HepG2 (cell line): ENCODE measurements around the gene STAP1. TPM values are rescaled to one million over a fixed set of nuclear protein-coding genes. Genes with fewer than 3 reads are reported as not detected.

Source experiments
- ATAC-seq: fragments of 200-7000 bp; cut with Tn5 transposase; 3 replicates; pipeline ENCODE4 v1.9.1; 2020; ENCODE audit warnings: mild to moderate bottlenecking, moderate library complexity
- BruUV-seq: library from RNA; stranded (reverse); fragments of 400-500 nt; replicated peaks from 2 replicates; lab custom pipeline; 2021; lab: Mats Ljungman, UMichigan
- CTCF ChIA-PET: fragments of 300-600 bp; formaldehyde crosslinking; extraction: SDS; loops from one replicate; lab custom pipeline; 2021; ENCODE audit warnings: low total read pairs, inconsistent platforms, low intra/inter-chr PET ratio; lab: Yijun Ruan, JAX
- POLR2A ChIA-PET: fragments of 350-600 bp; sonication (Branson Sonifier 250); formaldehyde crosslinking; loops from one replicate; lab custom pipeline; 2020; ENCODE audit warnings: antibody characterized with exemption, inconsistent platforms; lab: Yijun Ruan, JAX
- DNase-seq: peaks from one replicate; pipeline ENCODE4 v3.0.0-alpha.2; 2015; ENCODE audit warnings: low spot score
- FAIRE-seq: peaks from 3 replicates; lab custom pipeline; 2011; peaks lifted over from hg19 to GRCh38; lab: Jason Lieb, UNC
- H2AFZ ChIP-seq: one replicate; pipeline ENCODE4 v1.6.1; 2011; ENCODE audit warnings: low read length, inconsistent platforms
- H3K27ac ChIP-seq: fragments of 300-600 bp; 3 replicates; pipeline ENCODE4 v1.8.0; 2011; ENCODE audit warnings: mixed run types, mild to moderate bottlenecking, mixed read lengths, low read length, inconsistent platforms; ENCODE audit not compliant: insufficient read depth; ENCODE audit errors: extremely low read length
- H3K27me3 ChIP-seq, 2 experiments: fragments of 200-600 bp in 1 of 2; 2 replicates in 1 of 2; 3 replicates in 1 of 2; pipeline versions ENCODE4 v1.6.0 to v1.8.0; 2011; ENCODE audit warnings: low read length in 2 of 2, mild to moderate bottlenecking in 2 of 2, moderate library complexity in 2 of 2, inconsistent platforms in 1 of 2; ENCODE audit not compliant: insufficient read depth in 2 of 2, control insufficient read depth in 1 of 2
- H3K36me3 ChIP-seq, 2 experiments: fragments of 200-600 bp in 1 of 2; replicated peaks in 1 of 2; 2 replicates in 1 of 2; 3 replicates in 1 of 2; pipeline versions ENCODE4 v1.5.1 to v1.8.0; 2011; ENCODE audit warnings: low read length in 2 of 2, inconsistent platforms in 1 of 2; ENCODE audit not compliant: insufficient read depth in 2 of 2, control insufficient read depth in 1 of 2
- H3K4me1 ChIP-seq: 2 replicates; pipeline ENCODE4 v1.5.1; 2012; ENCODE audit warnings: low read length, inconsistent platforms; ENCODE audit not compliant: insufficient read depth
- H3K4me2 ChIP-seq: 2 replicates; pipeline ENCODE4 v1.6.0; 2011; ENCODE audit warnings: low read depth, low read length, inconsistent platforms
- H3K4me3 ChIP-seq, 3 experiments: fragments of 200-600 bp in 1 of 3; sonication (generic), shearing (Covaris generic) in 1 of 3; replicated peaks in 1 of 3; 2 replicates each; pipeline ENCODE4 v1.5.1; 2011 to 2016; ENCODE audit warnings: low read length in 3 of 3, inconsistent platforms in 2 of 3, low read depth in 2 of 3, mild to moderate bottlenecking in 2 of 3, control low read depth in 1 of 3, mixed read lengths in 1 of 3; ENCODE audit not compliant: insufficient read depth in 1 of 3
- H3K79me2 ChIP-seq: one replicate; pipeline ENCODE4 v1.6.1; 2011; ENCODE audit warnings: low read length, inconsistent platforms; ENCODE audit not compliant: insufficient read depth
- H3K9ac ChIP-seq: 2 replicates; pipeline ENCODE4 v1.6.0; 2011; ENCODE audit warnings: mild to moderate bottlenecking, low read depth, low read length, inconsistent platforms; ENCODE audit not compliant: insufficient read depth
- H3K9me3 ChIP-seq: 2 replicates; pipeline ENCODE4 v1.5.1; 2012; ENCODE audit warnings: mild to moderate bottlenecking, low read length
- H4K20me1 ChIP-seq: 2 replicates; pipeline ENCODE4 v1.6.0; 2011; ENCODE audit warnings: inconsistent platforms, mild to moderate bottlenecking, low read length, moderate library complexity; ENCODE audit not compliant: insufficient read depth
- ASH2L ChIP-seq: fragments of 300-600, 200-600 bp; sonication (generic); IDR thresholded peaks from 2 replicates; pipeline ENCODE4 v1.7.0; 2017; ENCODE audit warnings: low read depth, mild to moderate bottlenecking, moderate library complexity, mixed read lengths, low read length; ENCODE audit not compliant: insufficient read length
- FOXC1 ChIP-seq: sonication (generic); formaldehyde crosslinking; IDR thresholded peaks from 2 replicates; pipeline ENCODE4 v1.8.0; 2022; ENCODE audit warnings: mild to moderate bottlenecking, missing genetic modification reagents, borderline replicate concordance
- MXI1 ChIP-seq: IDR thresholded peaks from 3 replicates; pipeline ENCODE4 v1.6.1; 2012; ENCODE audit warnings: low read depth, low read length, inconsistent platforms, borderline replicate concordance
- NCOA1 ChIP-seq: sonication (generic); formaldehyde crosslinking; IDR thresholded peaks from 2 replicates; pipeline ENCODE4 v1.9.0; 2021; ENCODE audit warnings: missing genetic modification reagents
- RFX5 ChIP-seq: IDR thresholded peaks from 2 replicates; pipeline ENCODE4 v1.6.1; 2011; ENCODE audit warnings: low read depth, low read length, improper control_type of control experiment
- SATB2 ChIP-seq: sonication (generic); formaldehyde crosslinking; IDR thresholded peaks from 2 replicates; pipeline ENCODE4 v1.5.0; 2020; ENCODE audit warnings: missing genetic modification reagents
- SCMH1 ChIP-seq: sonication (generic); formaldehyde crosslinking; IDR thresholded peaks from 2 replicates; pipeline ENCODE4 v1.9.0; 2021; ENCODE audit warnings: missing genetic modification reagents, mild to moderate bottlenecking, borderline replicate concordance
- SNAPC2 ChIP-seq: sonication (generic); formaldehyde crosslinking; IDR thresholded peaks from 2 replicates; pipeline ENCODE4 v1.8.1; 2022; ENCODE audit warnings: mild to moderate bottlenecking, missing genetic modification reagents
- ZKSCAN1 ChIP-seq: fragments of 150-350 bp; IDR thresholded peaks from 2 replicates; pipeline ENCODE4 v1.6.1; 2014; ENCODE audit warnings: low read length
- ZNF124 ChIP-seq: sonication (generic); formaldehyde crosslinking; IDR thresholded peaks from 2 replicates; pipeline ENCODE4 v1.4.0; 2020; ENCODE audit warnings: missing genetic modification reagents
- WGBS: methylation state at CpG from one replicate; pipeline ENCODE4 v1.1.6; 2017; ENCODE audit warnings: low lambda C conversion rate; 5-methylcytosine and 5-hydroxymethylcytosine counted together
- in situ Hi-C: cut with HindIII; loops from 2 replicates; pipeline ENCODE4 v1.10.0; 2017; ENCODE audit warnings: low pct_unique_long_range_greater_than_20kb; ENCODE audit not compliant: extremely low pct_ligation_motif_present
- intact Hi-C: fragments of 100-400 bp; cut with micrococcal nuclease; formaldehyde crosslinking; loops from one replicate; pipeline ENCODE4 v1.10.0; 2022; ENCODE audit not compliant: unreplicated experiment
- polyA plus RNA-seq, 8 experiments: library from polyadenylated mRNA; depleted of rRNA in 3 of 8; stranded (reverse) in 7 of 8; unstranded in 1 of 8; fragments of >200 nt; fragmentation: Illumina TruSeq in 4 of 8; extraction: Trizol in 4 of 8; gene quantifications; 2 replicates each; pipeline versions ENCODE4 v1.2.1 to v1.2.3, GENCODE V29; 2011 to 2016; ENCODE audit warnings: low read depth in 4 of 8, missing spikeins in 1 of 8, mixed read lengths in 1 of 8; ENCODE audit not compliant: insufficient read depth in 1 of 8
- total RNA-seq, 5 experiments: library from RNA; depleted of rRNA; stranded (reverse); fragments of >200 nt; fragmentation: Illumina TruSeq; extraction: Trizol; gene quantifications; 2 replicates each; pipeline ENCODE4 v1.2.3, GENCODE V29; 2016; ENCODE audit warnings: low read depth in 1 of 5
- TF ChIP-seq, protein P1 (sequence below): sonication (generic); formaldehyde crosslinking; IDR thresholded peaks from 2 replicates; pipeline ENCODE4 v1.9.0; 2022; ENCODE audit warnings: low read depth, missing genetic modification reagents
- TF ChIP-seq, protein P2 (sequence below): sonication (generic); formaldehyde crosslinking; IDR thresholded peaks from 2 replicates; pipeline ENCODE4 v1.8.1; 2023; ENCODE audit warnings: mild to moderate bottlenecking, missing genetic modification reagents
- TF ChIP-seq, protein P3 (sequence below): sonication (generic); formaldehyde crosslinking; IDR thresholded peaks from 2 replicates; pipeline ENCODE4 v1.4.0; 2020; ENCODE audit warnings: missing genetic modification reagents
- TF ChIP-seq, protein P4 (sequence below): sonication (generic); formaldehyde crosslinking; IDR thresholded peaks from 2 replicates; pipeline ENCODE4 v1.9.0; 2021; ENCODE audit warnings: missing genetic modification reagents, mild to moderate bottlenecking, borderline replicate concordance

The STAP1 gene
- total and polyA plus RNA-seq, 2 of the 13 experiments (the other 11 are each of a cell fraction or from before 2014, with no cell fraction given): not detected

DNA sequence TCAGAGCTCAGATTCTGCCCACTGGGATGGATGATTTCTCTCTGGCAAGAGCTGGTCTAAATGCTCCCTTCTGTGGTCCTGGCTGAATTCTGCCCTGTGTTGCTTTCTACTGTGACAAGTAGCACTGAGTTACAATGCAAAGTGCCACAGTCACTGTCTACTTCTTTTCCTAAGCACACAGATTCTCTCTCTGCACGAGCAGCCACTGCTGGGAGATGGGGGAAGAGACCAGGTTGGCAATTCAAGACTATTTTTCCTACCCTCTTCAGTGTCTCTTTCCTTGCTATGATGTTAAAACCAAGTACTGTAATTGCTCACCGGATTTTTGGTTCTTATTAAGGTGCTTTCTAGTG, 45.5 kb downstream of the STAP1 start:
- intact Hi-C loops (no loop called here), in situ Hi-C loops (no loop called here)
- POLR2A ChIA-PET: no interaction called here
- Histone ChIP-seq H3K9me3 (0 out of 2 replicates have a peak, but pooled peaks cover 4% of the 10 kb centered on the region), H3K36me3 (no peaks in the 10 kb centered on the region), H3K4me2 (no peak overlapping the region), H3K4me1 (no peaks in the 10 kb centered on the region), H3K27ac (no peak overlapping the region), H3K9ac (no peak overlapping the region), H3K4me3 (no peak overlapping the region), H3K79me2 (no peaks in the 10 kb centered on the region), H2AFZ (no peak overlapping the region), H4K20me1 (no peaks in the 10 kb centered on the region), H3K27me3 (no peaks in the 10 kb centered on the region)
- no TSS peak for BruUV-seq
- FAIRE-seq (no peak), DNase-seq (no peak), ATAC-seq (peak; percentile 62)
- CTCF ChIA-PET: no interaction called here
- 8% methylated on average over 2 of the region's 2 CpGs for WGBS
- TF ChIP-seq SATB2 (CRISPR knock-in tag) (no peak), MXI1 (no peak), SNAPC2 (no peak), ZKSCAN1 (no peak), NCOA1 (no peak), FOXC1 (no peak), ZNF124 (no peak), ASH2L (no peak), SCMH1 (CRISPR knock-in tag) (no peak), RFX5 (no peak)
- TF ChIP-seq, protein P1, sequence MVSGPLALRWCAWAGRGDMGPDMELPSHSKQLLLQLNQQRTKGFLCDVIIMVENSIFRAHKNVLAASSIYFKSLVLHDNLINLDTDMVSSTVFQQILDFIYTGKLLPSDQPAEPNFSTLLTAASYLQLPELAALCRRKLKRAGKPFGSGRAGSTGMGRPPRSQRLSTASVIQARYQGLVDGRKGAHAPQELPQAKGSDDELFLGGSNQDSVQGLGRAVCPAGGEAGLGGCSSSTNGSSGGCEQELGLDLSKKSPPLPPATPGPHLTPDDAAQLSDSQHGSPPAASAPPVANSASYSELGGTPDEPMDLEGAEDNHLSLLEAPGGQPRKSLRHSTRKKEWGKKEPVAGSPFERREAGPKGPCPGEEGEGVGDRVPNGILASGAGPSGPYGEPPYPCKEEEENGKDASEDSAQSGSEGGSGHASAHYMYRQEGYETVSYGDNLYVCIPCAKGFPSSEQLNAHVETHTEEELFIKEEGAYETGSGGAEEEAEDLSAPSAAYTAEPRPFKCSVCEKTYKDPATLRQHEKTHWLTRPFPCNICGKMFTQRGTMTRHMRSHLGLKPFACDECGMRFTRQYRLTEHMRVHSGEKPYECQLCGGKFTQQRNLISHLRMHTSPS: no peak
- TF ChIP-seq, protein P2, sequence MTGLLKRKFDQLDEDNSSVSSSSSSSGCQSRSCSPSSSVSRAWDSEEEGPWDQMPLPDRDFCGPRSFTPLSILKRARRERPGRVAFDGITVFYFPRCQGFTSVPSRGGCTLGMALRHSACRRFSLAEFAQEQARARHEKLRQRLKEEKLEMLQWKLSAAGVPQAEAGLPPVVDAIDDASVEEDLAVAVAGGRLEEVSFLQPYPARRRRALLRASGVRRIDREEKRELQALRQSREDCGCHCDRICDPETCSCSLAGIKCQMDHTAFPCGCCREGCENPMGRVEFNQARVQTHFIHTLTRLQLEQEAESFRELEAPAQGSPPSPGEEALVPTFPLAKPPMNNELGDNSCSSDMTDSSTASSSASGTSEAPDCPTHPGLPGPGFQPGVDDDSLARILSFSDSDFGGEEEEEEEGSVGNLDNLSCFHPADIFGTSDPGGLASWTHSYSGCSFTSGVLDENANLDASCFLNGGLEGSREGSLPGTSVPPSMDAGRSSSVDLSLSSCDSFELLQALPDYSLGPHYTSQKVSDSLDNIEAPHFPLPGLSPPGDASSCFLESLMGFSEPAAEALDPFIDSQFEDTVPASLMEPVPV (CRISPR knock-in tag): no peak
- TF ChIP-seq, protein P3, sequence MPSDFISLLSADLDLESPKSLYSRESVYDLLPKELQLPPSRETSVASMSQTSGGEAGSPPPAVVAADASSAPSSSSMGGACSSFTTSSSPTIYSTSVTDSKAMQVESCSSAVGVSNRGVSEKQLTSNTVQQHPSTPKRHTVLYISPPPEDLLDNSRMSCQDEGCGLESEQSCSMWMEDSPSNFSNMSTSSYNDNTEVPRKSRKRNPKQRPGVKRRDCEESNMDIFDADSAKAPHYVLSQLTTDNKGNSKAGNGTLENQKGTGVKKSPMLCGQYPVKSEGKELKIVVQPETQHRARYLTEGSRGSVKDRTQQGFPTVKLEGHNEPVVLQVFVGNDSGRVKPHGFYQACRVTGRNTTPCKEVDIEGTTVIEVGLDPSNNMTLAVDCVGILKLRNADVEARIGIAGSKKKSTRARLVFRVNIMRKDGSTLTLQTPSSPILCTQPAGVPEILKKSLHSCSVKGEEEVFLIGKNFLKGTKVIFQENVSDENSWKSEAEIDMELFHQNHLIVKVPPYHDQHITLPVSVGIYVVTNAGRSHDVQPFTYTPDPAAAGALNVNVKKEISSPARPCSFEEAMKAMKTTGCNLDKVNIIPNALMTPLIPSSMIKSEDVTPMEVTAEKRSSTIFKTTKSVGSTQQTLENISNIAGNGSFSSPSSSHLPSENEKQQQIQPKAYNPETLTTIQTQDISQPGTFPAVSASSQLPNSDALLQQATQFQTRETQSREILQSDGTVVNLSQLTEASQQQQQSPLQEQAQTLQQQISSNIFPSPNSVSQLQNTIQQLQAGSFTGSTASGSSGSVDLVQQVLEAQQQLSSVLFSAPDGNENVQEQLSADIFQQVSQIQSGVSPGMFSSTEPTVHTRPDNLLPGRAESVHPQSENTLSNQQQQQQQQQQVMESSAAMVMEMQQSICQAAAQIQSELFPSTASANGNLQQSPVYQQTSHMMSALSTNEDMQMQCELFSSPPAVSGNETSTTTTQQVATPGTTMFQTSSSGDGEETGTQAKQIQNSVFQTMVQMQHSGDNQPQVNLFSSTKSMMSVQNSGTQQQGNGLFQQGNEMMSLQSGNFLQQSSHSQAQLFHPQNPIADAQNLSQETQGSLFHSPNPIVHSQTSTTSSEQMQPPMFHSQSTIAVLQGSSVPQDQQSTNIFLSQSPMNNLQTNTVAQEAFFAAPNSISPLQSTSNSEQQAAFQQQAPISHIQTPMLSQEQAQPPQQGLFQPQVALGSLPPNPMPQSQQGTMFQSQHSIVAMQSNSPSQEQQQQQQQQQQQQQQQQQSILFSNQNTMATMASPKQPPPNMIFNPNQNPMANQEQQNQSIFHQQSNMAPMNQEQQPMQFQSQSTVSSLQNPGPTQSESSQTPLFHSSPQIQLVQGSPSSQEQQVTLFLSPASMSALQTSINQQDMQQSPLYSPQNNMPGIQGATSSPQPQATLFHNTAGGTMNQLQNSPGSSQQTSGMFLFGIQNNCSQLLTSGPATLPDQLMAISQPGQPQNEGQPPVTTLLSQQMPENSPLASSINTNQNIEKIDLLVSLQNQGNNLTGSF (CRISPR knock-in tag): no peak
- TF ChIP-seq, protein P4, sequence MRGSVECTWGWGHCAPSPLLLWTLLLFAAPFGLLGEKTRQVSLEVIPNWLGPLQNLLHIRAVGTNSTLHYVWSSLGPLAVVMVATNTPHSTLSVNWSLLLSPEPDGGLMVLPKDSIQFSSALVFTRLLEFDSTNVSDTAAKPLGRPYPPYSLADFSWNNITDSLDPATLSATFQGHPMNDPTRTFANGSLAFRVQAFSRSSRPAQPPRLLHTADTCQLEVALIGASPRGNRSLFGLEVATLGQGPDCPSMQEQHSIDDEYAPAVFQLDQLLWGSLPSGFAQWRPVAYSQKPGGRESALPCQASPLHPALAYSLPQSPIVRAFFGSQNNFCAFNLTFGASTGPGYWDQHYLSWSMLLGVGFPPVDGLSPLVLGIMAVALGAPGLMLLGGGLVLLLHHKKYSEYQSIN (CRISPR knock-in tag): no peak
